ENCODE measurements around the gene RPLP1.

DNA sequence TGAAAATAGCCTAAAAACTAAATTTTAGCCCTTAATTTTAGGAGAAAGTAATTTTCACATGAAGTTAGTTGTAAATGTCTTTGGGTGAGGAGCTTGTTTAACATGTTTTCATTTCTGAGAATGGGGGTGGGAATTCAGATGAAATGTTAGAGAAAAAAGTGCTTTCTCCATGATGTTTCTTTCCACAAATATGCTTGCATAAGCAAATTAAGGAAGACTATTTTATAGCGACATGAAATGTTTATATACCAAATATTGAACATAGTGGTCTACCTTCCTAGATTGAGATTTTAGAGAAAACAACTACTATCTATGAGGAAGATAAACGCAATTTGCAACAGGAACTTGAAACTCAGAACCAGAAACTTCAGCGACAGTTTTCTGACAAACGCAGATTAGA, 13.0 kb upstream of the RPLP1 start:
- TF ChIP-seq POLR2A (IDR thresholded peaks at IDR 0.05), result no peak
- TF ChIP-seq, protein P1, sequence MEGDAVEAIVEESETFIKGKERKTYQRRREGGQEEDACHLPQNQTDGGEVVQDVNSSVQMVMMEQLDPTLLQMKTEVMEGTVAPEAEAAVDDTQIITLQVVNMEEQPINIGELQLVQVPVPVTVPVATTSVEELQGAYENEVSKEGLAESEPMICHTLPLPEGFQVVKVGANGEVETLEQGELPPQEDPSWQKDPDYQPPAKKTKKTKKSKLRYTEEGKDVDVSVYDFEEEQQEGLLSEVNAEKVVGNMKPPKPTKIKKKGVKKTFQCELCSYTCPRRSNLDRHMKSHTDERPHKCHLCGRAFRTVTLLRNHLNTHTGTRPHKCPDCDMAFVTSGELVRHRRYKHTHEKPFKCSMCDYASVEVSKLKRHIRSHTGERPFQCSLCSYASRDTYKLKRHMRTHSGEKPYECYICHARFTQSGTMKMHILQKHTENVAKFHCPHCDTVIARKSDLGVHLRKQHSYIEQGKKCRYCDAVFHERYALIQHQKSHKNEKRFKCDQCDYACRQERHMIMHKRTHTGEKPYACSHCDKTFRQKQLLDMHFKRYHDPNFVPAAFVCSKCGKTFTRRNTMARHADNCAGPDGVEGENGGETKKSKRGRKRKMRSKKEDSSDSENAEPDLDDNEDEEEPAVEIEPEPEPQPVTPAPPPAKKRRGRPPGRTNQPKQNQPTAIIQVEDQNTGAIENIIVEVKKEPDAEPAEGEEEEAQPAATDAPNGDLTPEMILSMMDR (IDR thresholded peaks at IDR 0.05), result no peak
